Measurements from ENCODE around the gene SND1. TPM values are rescaled to one million over a fixed set of nuclear protein-coding genes. Genes with fewer than 3 reads are reported as not detected.
A peak's percentile ranks its signal among the peaks of the same experiment; 100 is the strongest.

The SND1 gene
- polyA plus RNA-seq, 4 donors: 47.2 to 148 (median 92.2) TPM

GRCh38 chr7:128100225-128100948 lies 448.4 kb downstream of the SND1 start:
- Histone ChIP-seq H3K4me1 (ENCODE audit: control insufficient read depth in 3 of 3, insufficient read depth in 2 of 3, low read depth in 1 of 3, low read length in 2 of 3) (peaks cover 0 to 5% (median 2%) of the 10 kb centered on the region in 3 donors), H3K9me3 (ENCODE audit: control insufficient read depth in 2 of 2, insufficient read depth in 1 of 2, low read depth in 1 of 2, low read length in 1 of 2) (no peaks in the 10 kb centered on the region), H3K27ac (ENCODE audit: low read depth in 1 of 3, low read length in 2 of 3) (no peak overlapping the region), H3K36me3 (ENCODE audit: control insufficient read depth in 3 of 3, insufficient read depth in 2 of 3, low read depth in 1 of 3, low read length in 3 of 3) (peaks cover 0 to 18% (median 0%) of the 10 kb centered on the region in 3 donors), H3K4me3 (ENCODE audit: low read depth in 1 of 3, low read length in 3 of 3) (no peak overlapping the region), H3K27me3 (ENCODE audit: control insufficient read depth in 3 of 3, insufficient read depth in 3 of 3, low read length in 3 of 3) (peaks cover 0 to 23% (median 0%) of the 10 kb centered on the region in 3 donors)
- no peak for DNase-seq
- 89 to 94% (median 91%) methylated on average over 3 of the region's 3 CpGs for WGBS, 3 donors
- no peak for FAIRE-seq

GRCh38 chr7:128100949-128101713 lies 449.1 kb downstream of the SND1 start:
- H3K9me3 ChIP-seq (ENCODE audit: control insufficient read depth in 2 of 2, insufficient read depth in 1 of 2, low read depth in 1 of 2, low read length in 1 of 2): no peaks in the 10 kb centered on the region
- no peak overlapping the region for H3K27ac ChIP-seq (ENCODE audit: low read depth in 1 of 3, low read length in 2 of 3)
- WGBS, 3 donors: 60 to 66% (median 66%) methylated on average over 10 of the region's 10 CpGs
- DNase-seq: no peak
- peaks cover 0 to 14% (median 0%) of the 10 kb centered on the region in 3 donors for H3K36me3 ChIP-seq (ENCODE audit: control insufficient read depth in 3 of 3, insufficient read depth in 2 of 3, low read depth in 1 of 3, low read length in 3 of 3)
- H3K4me1 ChIP-seq (ENCODE audit: control insufficient read depth in 3 of 3, insufficient read depth in 2 of 3, low read depth in 1 of 3, low read length in 2 of 3): peaks cover 0 to 5% (median 2%) of the 10 kb centered on the region in 3 donors
- no peak for FAIRE-seq
- H3K4me3 ChIP-seq (ENCODE audit: low read depth in 1 of 3, low read length in 3 of 3): no peak overlapping the region
- H3K27me3 ChIP-seq (ENCODE audit: control insufficient read depth in 3 of 3, insufficient read depth in 3 of 3, low read length in 3 of 3): peaks cover 0 to 30% (median 0%) of the 10 kb centered on the region in 3 donors

DNA sequence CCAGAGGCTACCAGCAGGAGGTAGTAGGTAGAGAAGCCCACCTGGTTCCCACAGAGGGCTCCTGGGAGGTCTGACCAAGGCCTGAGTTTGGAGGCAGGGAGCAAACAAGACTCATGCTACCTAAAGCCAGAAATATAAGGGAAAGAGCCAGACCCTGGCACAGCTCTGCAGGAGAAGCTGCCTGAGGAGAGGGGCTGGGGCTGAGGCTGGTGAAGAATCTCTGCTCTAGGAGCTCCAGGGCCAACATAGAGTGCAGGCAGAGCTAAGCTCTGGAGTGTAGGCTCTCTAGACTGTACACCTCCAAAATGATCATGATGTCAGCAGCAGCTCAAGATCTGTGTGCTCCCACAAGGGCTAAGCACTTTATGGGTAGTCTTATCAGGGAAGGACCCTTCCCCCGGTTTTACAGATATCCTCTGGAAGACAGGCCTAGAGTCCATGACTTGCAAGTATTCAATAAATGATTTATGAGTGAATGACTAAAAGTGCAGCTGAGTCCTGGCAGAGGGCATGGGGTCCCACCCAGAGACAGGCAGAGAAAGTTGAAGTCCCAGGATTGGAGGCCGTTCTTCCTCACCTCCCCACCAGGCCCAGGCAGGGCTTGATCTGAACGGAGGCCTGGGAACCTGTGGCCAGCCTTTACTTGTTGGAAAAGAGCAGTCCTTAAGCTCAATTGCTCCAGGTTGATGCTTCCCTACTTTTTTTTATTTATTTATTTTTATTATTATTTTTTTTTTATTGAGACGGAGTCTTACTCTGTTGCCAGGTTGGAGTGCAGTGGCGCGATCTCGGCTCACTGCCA lies 450.7 kb downstream of the SND1 start:
- WGBS, 3 donors: 58 to 87% (median 87%) methylated on average over 6 to 7 of the region's 7 CpGs
- DNase-seq: no peak
- H3K4me3 ChIP-seq (ENCODE audit: low read depth in 1 of 3, low read length in 3 of 3): no peak overlapping the region
- H3K27me3 ChIP-seq (ENCODE audit: control insufficient read depth in 3 of 3, insufficient read depth in 3 of 3, low read length in 3 of 3): peaks cover 0 to 38% (median 2%) of the 10 kb centered on the region in 3 donors
- H3K36me3 ChIP-seq (ENCODE audit: control insufficient read depth in 3 of 3, insufficient read depth in 2 of 3, low read depth in 1 of 3, low read length in 3 of 3): peaks cover 0 to 2% (median 0%) of the 10 kb centered on the region in 3 donors
- no peak for FAIRE-seq
- H3K4me1 ChIP-seq (ENCODE audit: control insufficient read depth in 3 of 3, insufficient read depth in 2 of 3, low read depth in 1 of 3, low read length in 2 of 3): peaks cover 0 to 5% (median 2%) of the 10 kb centered on the region in 3 donors
- no peak overlapping the region for H3K27ac ChIP-seq (ENCODE audit: low read depth in 1 of 3, low read length in 2 of 3)
- no peaks in the 10 kb centered on the region for H3K9me3 ChIP-seq (ENCODE audit: control insufficient read depth in 2 of 2, insufficient read depth in 1 of 2, low read depth in 1 of 2, low read length in 1 of 2)

GRCh38 chr7:128103498-128104107 lies 451.6 kb downstream of the SND1 start:
- FAIRE-seq: no peak
- no peak overlapping the region for H3K27ac ChIP-seq (ENCODE audit: low read depth in 1 of 3, low read length in 2 of 3)
- H3K27me3 ChIP-seq (ENCODE audit: control insufficient read depth in 3 of 3, insufficient read depth in 3 of 3, low read length in 3 of 3): peaks cover 0 to 41% (median 2%) of the 10 kb centered on the region in 3 donors
- H3K36me3 ChIP-seq (ENCODE audit: control insufficient read depth in 3 of 3, insufficient read depth in 2 of 3, low read depth in 1 of 3, low read length in 3 of 3): peaks cover 0 to 1% (median 0%) of the 10 kb centered on the region in 3 donors
- peak overlapping the region; percentile 18 to 49 (median 24) for H3K4me3 ChIP-seq (ENCODE audit: low read depth in 1 of 3, low read length in 3 of 3)
- DNase-seq: peak; percentile 25 to 34
- peaks cover 0 to 5% (median 2%) of the 10 kb centered on the region in 3 donors for H3K4me1 ChIP-seq (ENCODE audit: control insufficient read depth in 3 of 3, insufficient read depth in 2 of 3, low read depth in 1 of 3, low read length in 2 of 3)
- WGBS, 3 donors: 10 to 14% (median 13%) methylated on average over 44 of the region's 44 CpGs
- no peaks in the 10 kb centered on the region for H3K9me3 ChIP-seq (ENCODE audit: control insufficient read depth in 2 of 2, insufficient read depth in 1 of 2, low read depth in 1 of 2, low read length in 1 of 2)

DNA sequence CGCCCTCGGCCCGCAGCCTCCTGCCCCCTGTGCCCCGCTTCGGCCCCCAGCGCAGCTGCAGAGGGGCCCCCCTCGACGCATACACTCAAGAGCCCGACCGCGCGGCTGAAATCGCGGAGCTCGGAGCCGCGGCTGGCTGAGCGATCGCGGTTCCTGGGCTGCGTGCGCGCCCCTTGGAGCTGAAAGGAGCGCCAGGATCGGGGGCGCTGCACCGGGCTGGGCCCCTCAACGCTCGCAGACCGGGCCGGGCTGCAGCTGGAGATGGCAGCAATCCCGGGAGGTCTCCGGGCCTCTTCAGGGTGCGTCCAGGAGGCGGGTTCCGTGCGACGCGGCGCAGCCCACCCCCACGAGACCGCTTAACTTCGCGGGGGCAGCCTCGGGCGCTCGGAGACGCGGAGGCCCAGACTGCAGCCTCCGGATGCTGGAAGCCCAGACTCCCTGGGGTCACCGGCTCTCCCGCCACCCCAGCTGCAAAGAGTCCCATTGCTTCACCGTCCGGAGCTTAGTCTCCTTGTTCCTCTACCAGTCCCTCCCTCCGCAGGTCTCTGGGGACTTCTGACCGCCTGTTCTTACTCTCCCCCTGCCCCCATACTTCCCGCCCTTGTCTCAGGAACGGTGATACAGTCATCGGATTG lies 452.2 kb downstream of the SND1 start:
- FAIRE-seq: no peak

DNA sequence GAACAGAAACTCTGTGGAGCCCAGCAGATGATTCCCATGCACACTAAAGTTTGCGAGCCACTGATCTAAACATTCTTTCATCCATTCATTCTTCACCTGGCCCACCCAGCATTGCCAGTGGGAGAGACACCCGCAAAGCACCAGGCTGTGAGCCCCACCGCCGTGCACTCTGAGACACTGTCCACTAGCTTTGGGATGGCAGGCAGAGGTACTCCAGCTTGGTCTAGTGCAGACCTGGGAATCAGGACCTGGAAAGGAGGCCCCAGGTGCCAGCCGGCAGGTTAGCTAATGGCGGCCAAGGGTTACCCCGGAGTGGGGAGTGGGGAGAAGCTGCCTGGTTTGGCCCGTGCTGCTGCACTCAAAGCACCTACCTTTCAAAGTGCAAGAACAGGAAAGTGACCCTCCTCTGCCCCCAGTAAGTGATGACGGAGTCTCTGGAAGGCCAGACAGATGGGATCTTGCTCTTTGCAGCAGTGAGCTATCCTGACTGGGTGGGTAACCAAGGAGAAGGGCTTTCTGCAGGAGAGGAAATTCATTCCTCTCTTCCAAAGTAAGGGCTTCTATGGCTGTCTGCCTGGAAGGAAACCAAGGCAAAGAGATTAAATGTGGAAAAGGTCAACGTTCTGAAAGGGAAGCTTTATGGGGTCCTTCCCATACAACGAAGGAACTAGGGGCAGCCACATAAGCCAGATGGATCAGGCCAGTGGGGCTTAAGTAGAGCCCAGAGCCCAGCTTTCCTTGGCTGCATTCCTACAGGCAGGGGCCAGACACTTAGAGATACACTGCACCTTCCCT lies 453.4 kb downstream of the SND1 start:
- Histone ChIP-seq H3K4me1 (ENCODE audit: control insufficient read depth in 3 of 3, insufficient read depth in 2 of 3, low read depth in 1 of 3, low read length in 2 of 3) (peaks cover 0 to 8% (median 2%) of the 10 kb centered on the region in 3 donors), H3K27me3 (ENCODE audit: control insufficient read depth in 3 of 3, insufficient read depth in 3 of 3, low read length in 3 of 3) (peaks cover 0 to 49% (median 2%) of the 10 kb centered on the region in 3 donors), H3K4me3 (ENCODE audit: low read depth in 1 of 3, low read length in 3 of 3) (no peak overlapping the region), H3K9me3 (ENCODE audit: control insufficient read depth in 2 of 2, insufficient read depth in 1 of 2, low read depth in 1 of 2, low read length in 1 of 2) (no peaks in the 10 kb centered on the region), H3K36me3 (ENCODE audit: control insufficient read depth in 3 of 3, insufficient read depth in 2 of 3, low read depth in 1 of 3, low read length in 3 of 3) (no peaks in the 10 kb centered on the region), H3K27ac (ENCODE audit: low read depth in 1 of 3, low read length in 2 of 3) (no peak overlapping the region)
- FAIRE-seq (no peak), DNase-seq (no peak)
- 68 to 83% (median 80%) methylated on average over 11 of the region's 11 CpGs for WGBS, 3 donors

More for the DNA sequence above, 452.2 kb downstream of the SND1 start:
- WGBS, 3 donors: 2 to 3% (median 3%) methylated on average over 45 to 59 of the region's 59 CpGs
- Histone ChIP-seq H3K27me3 (ENCODE audit: control insufficient read depth in 3 of 3, insufficient read depth in 3 of 3, low read length in 3 of 3) (peaks cover 0 to 47% (median 2%) of the 10 kb centered on the region in 3 donors), H3K9me3 (ENCODE audit: control insufficient read depth in 2 of 2, insufficient read depth in 1 of 2, low read depth in 1 of 2, low read length in 1 of 2) (no peaks in the 10 kb centered on the region), H3K27ac (ENCODE audit: low read depth in 1 of 3, low read length in 2 of 3) (no peak overlapping the region), H3K4me1 (ENCODE audit: control insufficient read depth in 3 of 3, insufficient read depth in 2 of 3, low read depth in 1 of 3, low read length in 2 of 3) (peaks cover 0 to 8% (median 2%) of the 10 kb centered on the region in 3 donors), H3K36me3 (ENCODE audit: control insufficient read depth in 3 of 3, insufficient read depth in 2 of 3, low read depth in 1 of 3, low read length in 3 of 3) (no peaks in the 10 kb centered on the region), H3K4me3 (ENCODE audit: low read depth in 1 of 3, low read length in 3 of 3) (peak overlapping the region; percentile 18 to 49 (median 24))
- peak in 1 of 2 donors; percentile 46 for DNase-seq

DNA sequence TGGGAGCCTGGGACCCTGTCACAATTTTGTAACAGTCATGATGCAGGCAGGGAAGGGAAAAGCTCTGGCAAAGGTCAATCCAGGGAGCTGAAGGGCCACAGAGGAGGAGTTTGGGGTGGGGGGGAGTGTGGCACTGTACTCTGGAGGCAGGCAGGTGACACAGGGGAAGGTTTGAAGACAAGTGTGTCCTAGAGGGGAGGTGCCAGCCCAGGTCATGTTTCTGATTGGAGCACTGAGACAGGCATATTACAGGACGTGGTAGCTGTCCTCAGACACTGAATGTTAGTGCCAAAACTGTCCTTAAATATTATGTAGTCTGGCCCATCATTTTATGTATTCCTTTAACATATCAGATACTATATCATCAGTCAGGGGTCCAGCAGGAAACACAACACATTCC lies 454.8 kb downstream of the SND1 start:
- DNase-seq (no peak), FAIRE-seq (no peak)
- no peaks in the 10 kb centered on the region for H3K36me3 ChIP-seq (ENCODE audit: control insufficient read depth in 3 of 3, insufficient read depth in 2 of 3, low read depth in 1 of 3, low read length in 3 of 3)
- peaks cover 0 to 49% (median 2%) of the 10 kb centered on the region in 3 donors for H3K27me3 ChIP-seq (ENCODE audit: control insufficient read depth in 3 of 3, insufficient read depth in 3 of 3, low read length in 3 of 3)
- no peak overlapping the region for H3K4me3 ChIP-seq (ENCODE audit: low read depth in 1 of 3, low read length in 3 of 3)
- 15 to 27% (median 19%) methylated on average over 1 of the region's 1 CpG for WGBS, 3 donors
- H3K9me3 ChIP-seq (ENCODE audit: control insufficient read depth in 2 of 2, insufficient read depth in 1 of 2, low read depth in 1 of 2, low read length in 1 of 2): peaks cover 0 to 4% of the 10 kb centered on the region in 2 donors
- H3K27ac ChIP-seq (ENCODE audit: low read depth in 1 of 3, low read length in 2 of 3): no peak overlapping the region
- peaks cover 0 to 8% (median 2%) of the 10 kb centered on the region in 3 donors for H3K4me1 ChIP-seq (ENCODE audit: control insufficient read depth in 3 of 3, insufficient read depth in 2 of 3, low read depth in 1 of 3, low read length in 2 of 3)
